A549 (cell line): ENCODE measurements around the gene USH1G. TPM values are rescaled to one million over a fixed set of nuclear protein-coding genes. Genes with fewer than 3 reads are reported as not detected.
"Not testable (repeated sequence)": the region's sequence is repeated elsewhere in the genome, so short reads cannot be mapped to it uniquely, and the experiment has no call there.

ENCODE experiments used
- ATAC-seq, 2 experiments: fragments of 200-7000 bp in 1 of 2; fragments of >200 bp in 1 of 2; cut with Nextera tagmentation in 1 of 2; cut with Tn5 transposase in 1 of 2; 3 replicates each; pipeline versions ENCODE4 v1.8.0 to v1.9.1; 2018 to 2020; ENCODE audit warnings: mild to moderate bottlenecking in 1 of 2, moderate library complexity in 1 of 2
- CTCF ChIA-PET: fragments of 300-600 bp; sonication (Branson Sonifier 250); formaldehyde crosslinking; extraction: SDS; loops from one replicate; lab custom pipeline; 2021; ENCODE audit warnings: antibody characterized with exemption, inconsistent platforms; lab: Yijun Ruan, JAX
- POLR2A ChIA-PET: fragments of 350-600 bp; formaldehyde crosslinking; extraction: SDS; loops from one replicate; lab custom pipeline; 2021; ENCODE audit warnings: antibody characterized with exemption, inconsistent platforms; lab: Yijun Ruan, JAX
- DNase-seq, 2 experiments: peaks; one replicate each; pipeline versions ENCODE4 v3.0.0 to v3.0.0-alpha.2; 2011 to 2016; ENCODE audit warnings: low read depth in 1 of 2, low spot score in 1 of 2
- FAIRE-seq: peaks from 2 replicates; lab custom pipeline; 2011; peaks lifted over from hg19 to GRCh38; lab: Jason Lieb, UNC
- H3K27ac ChIP-seq, 2 experiments: fragments of >200 bp; sonication (Bioruptor Twin); formaldehyde crosslinking; 3 replicates each; pipeline ENCODE4 v1.5.1; 2016 to 2017
- H3K4me1 ChIP-seq: fragments of >200 bp; sonication (Bioruptor Twin); formaldehyde crosslinking; 3 replicates; pipeline ENCODE4 v1.6.1; 2016
- H3K4me2 ChIP-seq: fragments of >200 bp; sonication (Bioruptor Twin); formaldehyde crosslinking; 3 replicates; pipeline ENCODE4 v1.6.1; 2016
- H3K4me3 ChIP-seq: fragments of >200 bp; sonication (Bioruptor Twin); formaldehyde crosslinking; 3 replicates; pipeline ENCODE4 v1.5.1; 2016
- H3K9me3 ChIP-seq: fragments of >200 bp; sonication (Bioruptor Twin); formaldehyde crosslinking; 3 replicates; pipeline ENCODE4 v1.6.1; 2016
- BHLHE40 ChIP-seq: IDR thresholded peaks from 2 replicates; pipeline ENCODE4 v1.6.1; 2012; ENCODE audit warnings: low read depth, low read length, inconsistent platforms
- CEBPB ChIP-seq, 2 experiments: fragments of >200 bp in 1 of 2; sonication (Bioruptor Twin) in 1 of 2; formaldehyde crosslinking in 1 of 2; IDR thresholded peaks; 2 replicates each; pipeline ENCODE4 v1.6.1; 2012 to 2016
- CHD2 ChIP-seq: fragments of 150-350 bp; IDR thresholded peaks from 2 replicates; pipeline ENCODE4 v1.6.1; 2014; ENCODE audit warnings: low read length; ENCODE audit not compliant: partially characterized antibody
- EP300 ChIP-seq, 2 experiments: fragments of >200 bp; sonication (Bioruptor Twin); formaldehyde crosslinking; IDR thresholded peaks; 2 replicates in 1 of 2; 3 replicates in 1 of 2; pipeline ENCODE4 v1.6.1; 2016 to 2017
- FOSL2 ChIP-seq, 2 experiments: fragments of 450-650 bp in 1 of 2; fragments of >200 bp in 1 of 2; sonication (Bioruptor Twin) in 1 of 2; formaldehyde crosslinking; IDR thresholded peaks; 2 replicates each; pipeline versions ENCODE4 v1.5.0 to v1.6.1; 2016 to 2020; ENCODE audit warnings: mild to moderate bottlenecking in 1 of 2, moderate library complexity in 1 of 2
- HEYL ChIP-seq: fragments of 250-450 bp; sonication (Bioruptor Pico); IDR thresholded peaks from 2 replicates; pipeline ENCODE4 v1.8.0; 2021; ENCODE audit warnings: mild to moderate bottlenecking, moderate library complexity
- JUNB ChIP-seq: fragments of >200 bp; sonication (Bioruptor Twin); formaldehyde crosslinking; IDR thresholded peaks from 2 replicates; pipeline ENCODE4 v1.6.1; 2016
- POLR2AphosphoS2 ChIP-seq: conservative IDR thresholded peaks from 2 replicates; pipeline ENCODE4 v1.6.1; 2012; ENCODE audit warnings: low read length, improper control_type of control experiment, inconsistent platforms
- RCOR1 ChIP-seq: fragments of 150-350 bp; IDR thresholded peaks from 2 replicates; pipeline ENCODE4 v1.6.1; 2014; ENCODE audit warnings: antibody characterized with exemption, low read length, low read depth
- ZSCAN20 ChIP-seq: fragments of 250-450 bp; sonication (Bioruptor Pico); IDR thresholded peaks from 2 replicates; pipeline ENCODE4 v1.8.0; 2022; ENCODE audit warnings: mild to moderate bottlenecking, moderate library complexity
- WGBS: methylation state at CpG from one replicate; pipeline ENCODE4 v1.1.6; 2017; ENCODE audit errors: missing lambda C conversion rate; 5-methylcytosine and 5-hydroxymethylcytosine counted together
- polyA plus RNA-seq, 4 experiments: library from polyadenylated mRNA; depleted of rRNA in 3 of 4; stranded (reverse); fragments of >200 nt; fragmentation: RNase III in 1 of 4; extraction: RNeasy Plus Mini Kit Qiagen cat#74134 plus additional on column Dnase treatment in 1 of 4; gene quantifications; 2 replicates in 3 of 4; 3 replicates in 1 of 4; pipeline ENCODE4 v1.2.3, GENCODE V29; 2011 to 2017
- TF ChIP-seq, protein P1 (sequence below): fragments of 450-650 bp; IDR thresholded peaks from 2 replicates; pipeline ENCODE4 v1.6.1; 2014; ENCODE audit warnings: antibody characterized with exemption
- TF ChIP-seq, protein P2 (sequence below): fragments of >200 bp; sonication (Bioruptor Twin); formaldehyde crosslinking; IDR thresholded peaks from 2 replicates; pipeline ENCODE4 v1.6.1; 2016
- TF ChIP-seq, protein P3 (sequence below): fragments of >200 bp; sonication (Bioruptor Twin); formaldehyde crosslinking; IDR thresholded peaks from 3 replicates; pipeline ENCODE4 v1.6.1; 2016
- TF ChIP-seq, protein P4 (sequence below): fragments of 200-600 bp; sonication (generic); IDR thresholded peaks from 2 replicates; pipeline ENCODE4 v1.6.1; 2016; ENCODE audit warnings: antibody characterized with exemption, mild to moderate bottlenecking, moderate library complexity

Gene USH1G
- polyA plus RNA-seq, 2 of the 4 experiments (the other 2 are of a cell fraction), result 0.09 to 0.12 TPM

DNA sequence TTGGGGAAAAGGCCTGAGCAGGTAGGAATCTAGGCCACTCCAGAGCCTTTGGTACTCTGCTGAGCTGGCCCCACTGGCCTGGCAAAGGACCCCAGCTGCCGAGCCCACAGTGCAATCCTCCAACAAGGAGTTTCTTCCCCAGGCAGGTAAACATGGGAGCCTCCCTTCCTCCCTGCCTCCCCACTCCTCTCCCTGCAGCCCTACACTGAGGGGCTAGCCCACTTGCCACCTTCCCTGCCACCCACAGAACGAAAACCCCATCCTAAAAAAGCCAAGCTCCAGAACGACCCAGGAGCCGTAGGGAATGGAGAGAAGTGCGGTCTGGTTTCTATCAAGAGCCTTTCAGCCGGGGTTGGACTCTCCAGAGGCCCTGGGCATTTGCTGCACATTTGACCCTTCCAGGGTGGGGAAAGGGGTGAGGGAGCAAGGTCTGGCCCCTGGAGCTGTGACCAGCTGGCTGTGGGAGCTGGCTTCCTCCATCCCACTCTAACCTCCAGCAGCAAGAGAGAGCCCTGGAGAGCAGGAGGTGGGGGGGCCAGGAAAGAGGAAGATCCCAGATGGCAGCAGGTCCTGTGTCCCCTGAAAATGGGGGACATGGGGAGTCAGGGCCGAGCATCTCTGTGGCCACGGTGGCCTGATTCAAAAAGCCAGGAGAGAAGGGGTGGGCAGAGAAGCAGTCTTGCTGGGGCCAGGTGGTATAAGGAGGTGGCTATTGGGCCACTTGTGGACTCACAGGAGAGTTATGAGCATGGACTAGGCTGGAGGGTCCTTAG lies 48.2 kb upstream of the USH1G start:
- ChIA-PET POLR2A (interaction anchor here (0.5 to 4.1 kb wide), 8 partner anchors 12 to 318 kb away, joined by 3 to 31 read pairs (median 6); partner anchors contain the start of genes CDR2L, MRPL58, SLC16A5 and SLC25A19), CTCF (interaction anchor here (0.6 to 42.3 kb wide), 10 partner anchors 11 to 299 kb away, joined by 3 to 1448 read pairs (median 16); partner anchors contain the start of genes CDR2L, MIF4GD, MRPL58 and OTOP2)
- Histone ChIP-seq H3K27ac (peak overlapping the region; percentile 77 to 84), H3K4me3 (peak overlapping the region; percentile 71), H3K9me3 (no peaks in the 10 kb centered on the region), H3K4me1 (peaks cover 9% of the 10 kb centered on the region), H3K4me2 (peak overlapping the region; percentile 86)
- ATAC-seq (no peak; a peak in 1 of 6 replicates), DNase-seq (no peak), FAIRE-seq (no peak)
- WGBS, result 88% methylated on average over 8 of the region's 8 CpGs
- TF ChIP-seq, protein P1, sequence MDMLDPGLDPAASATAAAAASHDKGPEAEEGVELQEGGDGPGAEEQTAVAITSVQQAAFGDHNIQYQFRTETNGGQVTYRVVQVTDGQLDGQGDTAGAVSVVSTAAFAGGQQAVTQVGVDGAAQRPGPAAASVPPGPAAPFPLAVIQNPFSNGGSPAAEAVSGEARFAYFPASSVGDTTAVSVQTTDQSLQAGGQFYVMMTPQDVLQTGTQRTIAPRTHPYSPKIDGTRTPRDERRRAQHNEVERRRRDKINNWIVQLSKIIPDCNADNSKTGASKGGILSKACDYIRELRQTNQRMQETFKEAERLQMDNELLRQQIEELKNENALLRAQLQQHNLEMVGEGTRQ, result no peak
- TF ChIP-seq, protein P2, sequence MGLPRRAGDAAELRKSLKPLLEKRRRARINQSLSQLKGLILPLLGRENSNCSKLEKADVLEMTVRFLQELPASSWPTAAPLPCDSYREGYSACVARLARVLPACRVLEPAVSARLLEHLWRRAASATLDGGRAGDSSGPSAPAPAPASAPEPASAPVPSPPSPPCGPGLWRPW, result no peak
- no peak for TF ChIP-seq ZSCAN20
- TF ChIP-seq, protein P3, sequence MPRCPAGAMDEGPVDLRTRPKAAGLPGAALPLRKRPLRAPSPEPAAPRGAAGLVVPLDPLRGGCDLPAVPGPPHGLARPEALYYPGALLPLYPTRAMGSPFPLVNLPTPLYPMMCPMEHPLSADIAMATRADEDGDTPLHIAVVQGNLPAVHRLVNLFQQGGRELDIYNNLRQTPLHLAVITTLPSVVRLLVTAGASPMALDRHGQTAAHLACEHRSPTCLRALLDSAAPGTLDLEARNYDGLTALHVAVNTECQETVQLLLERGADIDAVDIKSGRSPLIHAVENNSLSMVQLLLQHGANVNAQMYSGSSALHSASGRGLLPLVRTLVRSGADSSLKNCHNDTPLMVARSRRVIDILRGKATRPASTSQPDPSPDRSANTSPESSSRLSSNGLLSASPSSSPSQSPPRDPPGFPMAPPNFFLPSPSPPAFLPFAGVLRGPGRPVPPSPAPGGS, result no peak
- TF ChIP-seq JUNB, result no peak
- TF ChIP-seq CHD2, result no peak
- TF ChIP-seq EP300 (IDR thresholded peaks at IDR 0.05), result no peak
- TF ChIP-seq, protein P4, sequence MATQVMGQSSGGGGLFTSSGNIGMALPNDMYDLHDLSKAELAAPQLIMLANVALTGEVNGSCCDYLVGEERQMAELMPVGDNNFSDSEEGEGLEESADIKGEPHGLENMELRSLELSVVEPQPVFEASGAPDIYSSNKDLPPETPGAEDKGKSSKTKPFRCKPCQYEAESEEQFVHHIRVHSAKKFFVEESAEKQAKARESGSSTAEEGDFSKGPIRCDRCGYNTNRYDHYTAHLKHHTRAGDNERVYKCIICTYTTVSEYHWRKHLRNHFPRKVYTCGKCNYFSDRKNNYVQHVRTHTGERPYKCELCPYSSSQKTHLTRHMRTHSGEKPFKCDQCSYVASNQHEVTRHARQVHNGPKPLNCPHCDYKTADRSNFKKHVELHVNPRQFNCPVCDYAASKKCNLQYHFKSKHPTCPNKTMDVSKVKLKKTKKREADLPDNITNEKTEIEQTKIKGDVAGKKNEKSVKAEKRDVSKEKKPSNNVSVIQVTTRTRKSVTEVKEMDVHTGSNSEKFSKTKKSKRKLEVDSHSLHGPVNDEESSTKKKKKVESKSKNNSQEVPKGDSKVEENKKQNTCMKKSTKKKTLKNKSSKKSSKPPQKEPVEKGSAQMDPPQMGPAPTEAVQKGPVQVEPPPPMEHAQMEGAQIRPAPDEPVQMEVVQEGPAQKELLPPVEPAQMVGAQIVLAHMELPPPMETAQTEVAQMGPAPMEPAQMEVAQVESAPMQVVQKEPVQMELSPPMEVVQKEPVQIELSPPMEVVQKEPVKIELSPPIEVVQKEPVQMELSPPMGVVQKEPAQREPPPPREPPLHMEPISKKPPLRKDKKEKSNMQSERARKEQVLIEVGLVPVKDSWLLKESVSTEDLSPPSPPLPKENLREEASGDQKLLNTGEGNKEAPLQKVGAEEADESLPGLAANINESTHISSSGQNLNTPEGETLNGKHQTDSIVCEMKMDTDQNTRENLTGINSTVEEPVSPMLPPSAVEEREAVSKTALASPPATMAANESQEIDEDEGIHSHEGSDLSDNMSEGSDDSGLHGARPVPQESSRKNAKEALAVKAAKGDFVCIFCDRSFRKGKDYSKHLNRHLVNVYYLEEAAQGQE, result no peak
- no peak for TF ChIP-seq POLR2AphosphoS2
- TF ChIP-seq FOSL2 (IDR thresholded peaks at IDR 0.05), result no peak
- TF ChIP-seq FOSL2 (CRISPR knock-in tag; IDR thresholded peaks at IDR 0.05), result no peak

GRCh38 chr17:74970395-74970794 lies 47.3 kb upstream of the USH1G start:
- Histone ChIP-seq H3K27ac (no peak overlapping the region), H3K4me3 (no peak overlapping the region), H3K4me2 (no peak overlapping the region), H3K9me3 (no peaks in the 10 kb centered on the region), H3K4me1 (peaks cover 9% of the 10 kb centered on the region)
- CTCF ChIA-PET, result interaction anchor here (1.0 to 42.3 kb wide), 8 partner anchors 11 to 231 kb away, joined by 3 to 1448 read pairs (median 34); partner anchors contain the start of genes CDR2L, MRPL58, OTOP2 and OTOP3
- peak; percentile 59 for FAIRE-seq
- no peak for DNase-seq
- peak; percentile 4 to 12; a peak in 2 of 6 replicates for ATAC-seq
- TF ChIP-seq RCOR1, result no peak
- no peak for TF ChIP-seq BHLHE40
- TF ChIP-seq CEBPB (IDR thresholded peaks at IDR 0.05), result no peak
- no peak for TF ChIP-seq HEYL
- TF ChIP-seq ZSCAN20, result no peak
- POLR2A ChIA-PET, result interaction anchor here (0.7 to 2.9 kb wide), 2 partner anchors 12 to 118 kb away, joined by 3 to 8 read pairs; partner anchors contain the start of gene SLC16A5
- WGBS, result 92% methylated on average over 3 of the region's 3 CpGs

- H3K4me3 ChIP-seq, H3K4me1 ChIP-seq, DNase-seq, H3K27ac ChIP-seq, FAIRE-seq, H3K4me2 ChIP-seq, ATAC-seq, H3K9me3 ChIP-seq: not testable (repeated sequence)
- WGBS, result 95% methylated on average over 5 of the region's 5 CpGs
- ChIA-PET CTCF (interaction anchor here (0.6 to 42.3 kb wide), 11 partner anchors 10 to 232 kb away, joined by 3 to 1448 read pairs (median 4); partner anchors contain the start of genes CDR2L, MRPL58, OTOP2 and OTOP3), POLR2A (interaction anchor here (0.6 to 0.7 kb wide), 2 partner anchors 13 to 120 kb away, joined by 3 to 6 read pairs; no protein-coding TSS in a partner anchor)
Measured at GRCh38 chr17:74969501-74969900, 46.4 kb upstream of the USH1G start.
